ENCODE data around the gene ADRA2C. TPM values are rescaled to one million over a fixed set of nuclear protein-coding genes. Genes with fewer than 3 reads are reported as not detected.
A peak's percentile ranks its signal among the peaks of the same experiment; 100 is the strongest.

ADRA2C gene
- total and polyA plus RNA-seq, 2 of the 13 experiments (the other 11 are each of a cell fraction or from before 2014, with no cell fraction given): 15.4 to 69.7 TPM

GRCh38 chr4:3796960-3797359, 30.8 kb downstream of the ADRA2C start (continued):
- TF ChIP-seq SETDB1 (CRISPR knock-in tag; IDR thresholded peaks at IDR 0.05; ENCODE audit: borderline replicate concordance): no peak
- peak; percentile 99 for TF ChIP-seq ZNF12 (CRISPR knock-in tag; IDR thresholded peaks at IDR 0.05)
- TF ChIP-seq YEATS4 (CRISPR knock-in tag; IDR thresholded peaks at IDR 0.05; ENCODE audit: borderline replicate concordance): no peak
- TF ChIP-seq ZBTB42 (CRISPR knock-in tag; IDR thresholded peaks at IDR 0.05): no peak
- TF ChIP-seq ZNF660 (CRISPR knock-in tag; IDR thresholded peaks at IDR 0.05; ENCODE audit: borderline replicate concordance, low read depth): no peak
- TF ChIP-seq PRPF4 (IDR thresholded peaks at IDR 0.05; ENCODE audit: low read depth, low read length, poor library complexity, severe bottlenecking): no peak
- TF ChIP-seq SATB2 (CRISPR knock-in tag; IDR thresholded peaks at IDR 0.05): no peak
- no peak for TF ChIP-seq ZNF800 (CRISPR knock-in tag; IDR thresholded peaks at IDR 0.05)
- no peak for TF ChIP-seq ZFP36L2 (CRISPR knock-in tag; IDR thresholded peaks at IDR 0.05)
- no peak for TF ChIP-seq MEIS1 (CRISPR knock-in tag; IDR thresholded peaks at IDR 0.05; ENCODE audit: borderline replicate concordance)

- in situ Hi-C loops (cut with HindIII; ENCODE audit: extremely low pct_ligation_motif_present, low pct_unique_long_range_greater_than_20kb): no loop called here
- H2AFZ ChIP-seq (ENCODE audit: low read length): no peak overlapping the region
- no peak overlapping the region for H3K4me2 ChIP-seq (ENCODE audit: low read depth, low read length)
- no peaks in the 10 kb centered on the region for H3K79me2 ChIP-seq (ENCODE audit: insufficient read depth, low read length)
- peaks cover 0 to 36% of the 10 kb centered on the region in 2 experiments; a peak in 3 of 5 replicates for H3K27me3 ChIP-seq (ENCODE audit: control insufficient read depth in 1 of 2, insufficient read depth in 2 of 2, low read length in 2 of 2)
- CTCF ChIA-PET (ENCODE audit: low intra/inter-chr PET ratio, low total read pairs): no interaction called here
- peaks cover 23% of the 10 kb centered on the region for H3K9me3 ChIP-seq (ENCODE audit: low read length)
- no TSS peak for BruUV-seq (replicated peaks)
- WGBS (ENCODE audit: low lambda C conversion rate): 45% methylated on average over 24 of the region's 28 CpGs
- no peak for FAIRE-seq
- no peaks in the 10 kb centered on the region for H3K36me3 ChIP-seq (replicated peaks in 1 of 2; ENCODE audit: control insufficient read depth in 1 of 2, insufficient read depth in 2 of 2, low read length in 2 of 2)
- intact Hi-C loops (cut with micrococcal nuclease; ENCODE audit: unreplicated experiment): no loop called here
- no peak overlapping the region for H3K9ac ChIP-seq (ENCODE audit: insufficient read depth, low read depth, low read length)
- H3K27ac ChIP-seq (ENCODE audit: extremely low read length, insufficient read depth, low read length): no peak overlapping the region
- ATAC-seq: no peak
- no peak overlapping the region for H3K4me3 ChIP-seq (replicated peaks in 1 of 3; ENCODE audit: insufficient read depth in 1 of 3, low read depth in 2 of 3, low read length in 3 of 3)
- no peaks in the 10 kb centered on the region for H4K20me1 ChIP-seq (ENCODE audit: insufficient read depth, low read length)
- POLR2A ChIA-PET: no interaction called here
- H3K4me1 ChIP-seq (ENCODE audit: insufficient read depth, low read length): peaks cover 35% of the 10 kb centered on the region
- no peak for DNase-seq (ENCODE audit: low spot score)
- TF ChIP-seq ZBTB3 (CRISPR knock-in tag; IDR thresholded peaks at IDR 0.05; ENCODE audit: borderline replicate concordance, low read depth) (no peak), FOXM1 (CRISPR knock-in tag; IDR thresholded peaks at IDR 0.05) (no peak), MED13 (CRISPR knock-in tag; IDR thresholded peaks at IDR 0.05) (no peak), HBP1 (CRISPR knock-in tag; IDR thresholded peaks at IDR 0.05; ENCODE audit: low read depth) (no peak), MAF1 (CRISPR knock-in tag; IDR thresholded peaks at IDR 0.05; ENCODE audit: borderline replicate concordance) (no peak), ZNF512B (CRISPR knock-in tag; IDR thresholded peaks at IDR 0.05; ENCODE audit: borderline replicate concordance) (no peak), KLF6 (CRISPR knock-in tag; IDR thresholded peaks at IDR 0.05) (no peak)
These were observed 31.9 kb downstream of the ADRA2C start for GRCh38 chr4:3797831-3798790.

Measured in HepG2 (cell line).